OCI-LY3 (cell line): ENCODE measurements around the gene CCDC17.
"Not testable (repeated sequence)": the region's sequence is repeated elsewhere in the genome, so short reads cannot be mapped to it uniquely, and the experiment has no call there.

Source experiments
- H2AFZ ChIP-seq: fragments of 200-600, 300-600 bp; shearing (Covaris generic); 2 replicates; pipeline ENCODE4 v1.6.0; 2014; ENCODE audit warnings: antibody characterized with exemption, low read depth, low read length
- H3K27ac ChIP-seq: fragments of 200-600, 300-600 bp; sonication (generic); 2 replicates; pipeline ENCODE4 v1.5.1; 2014; ENCODE audit warnings: mild to moderate bottlenecking, low read length, moderate library complexity, mixed read lengths
- H3K27me3 ChIP-seq: fragments of 200-600, 300-600 bp; sonication (generic); 2 replicates; pipeline ENCODE4 v1.6.1; 2014; ENCODE audit warnings: low read depth, low read length, mixed read lengths
- H3K36me3 ChIP-seq: fragments of 200-600, 300-600 bp; sonication (generic); replicated peaks from 2 replicates; pipeline ENCODE3; 2014; ENCODE audit warnings: low read depth, low read length, mixed read lengths
- H3K4me1 ChIP-seq: fragments of 300-600, 200-600 bp; sonication (generic); 2 replicates; pipeline ENCODE4 v1.6.1; 2014; ENCODE audit warnings: low read length, mixed read lengths
- H3K4me2 ChIP-seq: fragments of 200-600, 300-600 bp; sonication (generic); 2 replicates; pipeline ENCODE4 v1.6.1; 2014; ENCODE audit warnings: low read length, mixed read lengths
- H3K4me3 ChIP-seq: fragments of 300-600, 200-600 bp; sonication (generic); 2 replicates; pipeline ENCODE4 v1.5.1; 2014; ENCODE audit warnings: antibody characterized with exemption, mild to moderate bottlenecking, low read length, moderate library complexity
- H3K79me2 ChIP-seq: fragments of 300-600, 200-600 bp; shearing (Covaris generic); 2 replicates; pipeline ENCODE4 v1.6.1; 2014; ENCODE audit warnings: mild to moderate bottlenecking, low read length, mixed read lengths
- H3K9ac ChIP-seq: fragments of 300-600, 200-600 bp; shearing (Covaris generic); 2 replicates; pipeline ENCODE4 v1.6.0; 2014; ENCODE audit warnings: mild to moderate bottlenecking, low read length, moderate library complexity
- H3K9me3 ChIP-seq: fragments of 200-600, 300-600 bp; shearing (Covaris generic); 2 replicates; pipeline ENCODE4 v1.6.1; 2014; ENCODE audit warnings: low read length, mixed read lengths; ENCODE audit not compliant: insufficient read depth
- H4K20me1 ChIP-seq: fragments of 200-600, 300-600 bp; sonication (generic); 2 replicates; pipeline ENCODE4 v1.6.1; 2016; ENCODE audit warnings: low read length, mixed read lengths; ENCODE audit not compliant: insufficient read depth
- CTCF ChIP-seq: fragments of 200-600, 300-600 bp; sonication (generic); IDR thresholded peaks from 2 replicates; pipeline ENCODE4 v1.5.1; 2014; ENCODE audit warnings: antibody characterized with exemption, low read length, low read depth
- EZH2phosphoT487 ChIP-seq: fragments of 200-600 bp; shearing (Covaris generic); IDR thresholded peaks from 2 replicates; pipeline ENCODE4 v1.6.1; 2018; ENCODE audit warnings: antibody characterized with exemption, mixed run types, low read depth

The CCDC17 gene

DNA sequence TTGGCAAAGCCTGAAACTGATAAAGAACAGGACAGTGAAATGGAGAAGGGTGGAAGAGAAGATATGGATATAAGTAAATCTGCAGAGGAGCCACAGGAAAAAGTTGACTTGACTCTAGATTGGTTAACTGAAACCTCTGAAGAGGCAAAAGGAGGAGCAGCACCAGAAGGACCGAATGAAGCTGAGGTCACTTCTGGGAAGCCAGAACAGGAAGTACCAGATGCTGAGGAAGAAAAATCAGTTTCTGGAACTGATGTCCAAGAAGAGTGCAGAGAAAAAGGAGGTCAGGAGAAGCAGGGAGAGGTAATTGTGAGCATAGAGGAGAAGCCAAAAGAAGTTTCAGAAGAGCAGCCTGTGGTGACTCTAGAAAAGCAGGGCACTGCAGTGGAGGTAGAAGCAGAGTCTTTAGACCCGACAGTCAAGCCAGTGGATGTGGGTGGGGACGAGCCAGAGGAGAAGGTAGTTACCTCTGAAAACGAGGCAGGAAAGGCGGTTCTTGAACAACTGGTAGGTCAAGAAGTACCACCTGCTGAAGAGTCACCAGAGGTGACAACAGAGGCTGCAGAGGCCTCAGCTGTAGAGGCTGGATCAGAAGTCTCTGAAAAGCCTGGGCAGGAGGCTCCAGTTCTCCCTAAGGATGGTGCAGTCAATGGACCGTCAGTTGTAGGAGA lies 16.3 kb downstream of the CCDC17 start:
- Histone ChIP-seq H3K36me3 (peaks cover 43% of the 10 kb centered on the region), H3K27me3 (no peaks in the 10 kb centered on the region), H2AFZ (no peak overlapping the region), H3K9me3 (no peaks in the 10 kb centered on the region), H3K27ac (no peak overlapping the region), H3K4me3 (no peak overlapping the region), H3K79me2 (peaks cover 24% of the 10 kb centered on the region), H3K9ac (no peak overlapping the region), H4K20me1 (peaks cover 27% of the 10 kb centered on the region), H3K4me2 (no peak overlapping the region), H3K4me1 (peaks cover 9% of the 10 kb centered on the region)
- no peak for TF ChIP-seq EZH2phosphoT487

DNA sequence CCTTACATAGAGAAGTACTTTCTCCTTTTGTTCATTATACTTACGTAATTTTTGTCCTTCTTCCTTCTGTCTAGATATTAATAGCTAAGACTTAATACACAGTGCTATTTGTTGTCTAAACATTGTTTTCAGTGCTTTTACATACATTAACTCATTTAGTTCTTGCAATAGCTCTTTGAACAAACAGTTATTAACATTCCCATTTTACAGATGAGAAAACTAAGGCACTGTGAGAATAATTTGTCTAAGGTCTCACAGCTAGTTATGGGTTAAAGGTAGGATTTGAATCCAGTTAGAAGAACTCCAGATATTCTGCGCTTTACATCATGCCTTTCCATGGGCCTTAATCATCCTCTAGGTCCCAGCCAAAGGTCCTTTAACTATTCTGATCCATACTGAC lies 19.6 kb downstream of the CCDC17 start:
- Histone ChIP-seq H2AFZ (no peak overlapping the region), H3K9ac (no peak overlapping the region), H3K4me1 (peaks cover 9% of the 10 kb centered on the region), H3K4me2 (no peak overlapping the region), H4K20me1 (peaks cover 49% of the 10 kb centered on the region), H3K27ac (no peak overlapping the region), H3K36me3 (peaks cover 32% of the 10 kb centered on the region), H3K79me2 (peaks cover 56% of the 10 kb centered on the region), H3K9me3 (no peaks in the 10 kb centered on the region), H3K4me3 (no peak overlapping the region), H3K27me3 (no peaks in the 10 kb centered on the region)
- no peak for TF ChIP-seq CTCF
- TF ChIP-seq EZH2phosphoT487 = no peak

- H3K4me3 ChIP-seq, H3K4me1 ChIP-seq, H3K9ac ChIP-seq, H3K4me2 ChIP-seq, H3K27ac ChIP-seq, H3K9me3 ChIP-seq, H2AFZ ChIP-seq, H3K27me3 ChIP-seq: not testable (repeated sequence)
- peaks cover 94% of the 10 kb centered on the region for H3K79me2 ChIP-seq
- H3K36me3 ChIP-seq = peaks cover 22% of the 10 kb centered on the region
- H4K20me1 ChIP-seq = peaks cover 38% of the 10 kb centered on the region
These were observed 27.1 kb downstream of the CCDC17 start for GRCh38 chr1:45596765-45597164.

- Histone ChIP-seq H3K4me2 (no peak overlapping the region), H2AFZ (no peak overlapping the region), H3K27ac (no peak overlapping the region), H3K36me3 (peaks cover 22% of the 10 kb centered on the region), H3K9me3 (no peaks in the 10 kb centered on the region), H3K27me3 (no peaks in the 10 kb centered on the region), H3K4me3 (no peak overlapping the region), H4K20me1 (peaks cover 41% of the 10 kb centered on the region), H3K4me1 (no peaks in the 10 kb centered on the region), H3K79me2 (peaks cover 94% of the 10 kb centered on the region), H3K9ac (no peak overlapping the region)
- TF ChIP-seq EZH2phosphoT487 = no peak
- TF ChIP-seq CTCF = no peak
These were observed 29.4 kb downstream of the CCDC17 start for GRCh38 chr1:45594412-45594811.

DNA sequence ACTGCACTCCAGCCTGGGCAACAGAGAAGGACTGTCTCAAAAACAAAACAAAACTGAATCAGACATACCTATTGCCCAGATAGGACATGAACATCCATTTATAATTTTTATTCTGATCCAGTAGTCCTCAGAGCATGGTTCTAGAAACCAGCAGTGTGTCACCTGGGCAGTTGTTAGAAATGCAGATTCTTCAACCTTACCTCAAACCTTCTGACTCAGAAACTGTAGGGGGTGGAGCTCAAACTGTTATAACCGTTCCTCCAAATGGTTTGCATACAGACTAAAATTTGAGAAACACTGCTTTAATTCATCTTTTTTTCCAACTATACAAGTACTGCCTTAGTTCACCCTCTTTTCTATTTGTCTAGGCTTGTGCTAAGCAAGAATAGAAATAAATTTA lies 34.0 kb downstream of the CCDC17 start:
- no peak overlapping the region for H2AFZ ChIP-seq
- no peak overlapping the region for H3K4me2 ChIP-seq
- peaks cover 21% of the 10 kb centered on the region for H3K36me3 ChIP-seq
- H3K9me3 ChIP-seq = no peaks in the 10 kb centered on the region
- H4K20me1 ChIP-seq = peaks cover 59% of the 10 kb centered on the region
- H3K4me3 ChIP-seq = no peak overlapping the region
- no peak overlapping the region for H3K9ac ChIP-seq
- no peaks in the 10 kb centered on the region for H3K27me3 ChIP-seq
- no peak overlapping the region for H3K27ac ChIP-seq
- TF ChIP-seq CTCF (no peak), EZH2phosphoT487 (no peak)
- peaks cover 16% of the 10 kb centered on the region for H3K4me1 ChIP-seq
- H3K79me2 ChIP-seq = peaks cover 97% of the 10 kb centered on the region
